ENCODE measurements around the gene PLCB3.

PLCB3 gene

DNA sequence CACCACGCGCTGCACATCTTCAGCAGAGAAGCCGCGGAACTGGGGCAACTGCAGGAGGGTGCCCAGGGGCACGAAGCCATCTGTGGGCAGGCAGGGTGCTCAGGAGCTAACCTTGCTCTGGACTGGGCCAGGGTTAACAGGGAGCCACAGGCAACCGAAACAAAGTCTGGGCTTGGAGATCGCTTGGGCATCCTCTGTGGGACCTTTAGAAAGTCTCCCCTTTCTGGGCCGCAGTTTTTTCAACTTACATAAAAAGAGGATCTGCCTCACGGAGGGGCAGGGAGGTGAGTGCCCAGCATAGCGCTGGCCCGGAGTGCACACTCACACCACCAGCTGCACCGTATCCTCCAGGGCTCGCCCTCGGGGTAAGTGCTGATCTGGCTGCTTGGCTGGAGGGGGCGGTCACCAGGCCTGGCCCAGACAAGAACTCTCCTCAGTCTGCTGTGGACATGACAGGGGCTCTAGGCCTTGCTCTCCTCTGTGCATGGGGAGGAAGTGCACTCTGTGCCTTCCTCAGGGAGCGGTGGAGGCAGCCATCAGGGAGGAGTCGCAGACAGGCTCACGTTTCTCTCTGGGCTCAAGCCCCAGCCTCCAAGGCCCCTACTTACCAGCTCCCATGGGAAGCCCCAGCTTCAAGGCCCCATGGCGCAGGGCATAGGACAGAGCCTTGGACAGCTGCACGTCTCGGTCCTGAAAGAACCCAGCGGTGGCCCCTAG lies 26.3 kb upstream of the PLCB3 start:
- DNase-seq: no peak
- Histone ChIP-seq H3K4me3 (ENCODE audit: low read depth, low read length) (peak overlapping the region; percentile 73), H3K27me3 (no peaks in the 10 kb centered on the region), H3K4me1 (peaks cover 8% of the 10 kb centered on the region), H3K36me3 (no peaks in the 10 kb centered on the region), H3K9me3 (no peaks in the 10 kb centered on the region)
- TF ChIP-seq, protein P1, sequence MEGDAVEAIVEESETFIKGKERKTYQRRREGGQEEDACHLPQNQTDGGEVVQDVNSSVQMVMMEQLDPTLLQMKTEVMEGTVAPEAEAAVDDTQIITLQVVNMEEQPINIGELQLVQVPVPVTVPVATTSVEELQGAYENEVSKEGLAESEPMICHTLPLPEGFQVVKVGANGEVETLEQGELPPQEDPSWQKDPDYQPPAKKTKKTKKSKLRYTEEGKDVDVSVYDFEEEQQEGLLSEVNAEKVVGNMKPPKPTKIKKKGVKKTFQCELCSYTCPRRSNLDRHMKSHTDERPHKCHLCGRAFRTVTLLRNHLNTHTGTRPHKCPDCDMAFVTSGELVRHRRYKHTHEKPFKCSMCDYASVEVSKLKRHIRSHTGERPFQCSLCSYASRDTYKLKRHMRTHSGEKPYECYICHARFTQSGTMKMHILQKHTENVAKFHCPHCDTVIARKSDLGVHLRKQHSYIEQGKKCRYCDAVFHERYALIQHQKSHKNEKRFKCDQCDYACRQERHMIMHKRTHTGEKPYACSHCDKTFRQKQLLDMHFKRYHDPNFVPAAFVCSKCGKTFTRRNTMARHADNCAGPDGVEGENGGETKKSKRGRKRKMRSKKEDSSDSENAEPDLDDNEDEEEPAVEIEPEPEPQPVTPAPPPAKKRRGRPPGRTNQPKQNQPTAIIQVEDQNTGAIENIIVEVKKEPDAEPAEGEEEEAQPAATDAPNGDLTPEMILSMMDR (IDR thresholded peaks at IDR 0.05; ENCODE audit: low read depth, low read length): no peak

DNA sequence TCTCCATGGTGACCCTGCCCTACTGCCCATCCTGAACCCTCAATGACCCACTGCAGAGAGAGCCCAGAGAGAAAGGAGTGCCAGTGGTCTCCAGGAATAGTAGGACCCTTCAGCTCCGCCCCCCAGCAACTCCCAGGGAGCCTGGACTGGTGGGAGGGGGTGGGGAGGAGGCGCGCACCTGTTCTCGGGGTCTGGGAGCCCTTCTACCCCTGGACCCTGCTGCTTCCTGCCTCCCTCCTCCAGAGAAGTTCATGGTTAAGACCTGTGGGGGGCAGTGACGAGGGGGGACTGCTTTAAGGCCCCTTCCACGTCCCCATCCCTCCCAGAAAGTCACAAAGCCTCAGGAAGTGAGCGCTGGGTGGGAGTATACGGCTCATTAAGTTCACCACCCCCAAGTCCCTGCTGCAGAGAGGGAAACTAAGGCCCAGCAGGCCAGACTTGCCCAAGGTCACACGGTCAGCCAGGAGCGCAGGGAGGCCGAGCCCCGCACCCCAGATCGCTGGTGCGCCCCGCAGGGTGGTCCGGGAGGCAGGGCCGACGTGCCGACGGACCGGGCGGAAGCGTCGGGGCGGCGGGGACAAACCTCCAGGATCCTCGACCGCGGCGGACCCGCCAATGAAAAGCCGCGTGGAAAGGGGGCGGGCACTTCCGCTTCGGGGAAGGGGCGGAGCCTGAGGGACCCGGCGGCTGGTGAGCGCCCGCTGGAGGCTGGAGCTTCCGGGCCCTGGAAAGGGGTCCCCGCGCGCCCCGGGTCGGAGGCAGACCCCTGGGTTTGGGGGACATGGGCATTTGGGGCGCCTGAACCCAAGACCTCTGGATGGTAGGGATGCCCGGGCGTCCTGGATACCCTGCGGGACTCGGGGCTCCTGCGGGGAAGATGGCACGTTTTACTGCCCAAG lies 25.5 kb upstream of the PLCB3 start, which contains the start of the genes NUDT22 and TRPT1:
NUDT22 (plus strand) TSS at position 667 of the 899 bp plus-strand sequence. CDS start 379 bp downstream, outside the sequence.
TRPT1 (minus strand) TSS at position 579 of the 899 bp plus-strand sequence; CDS start at position 253, 326 bp downstream.
- peak; percentile 87 for DNase-seq

DNA sequence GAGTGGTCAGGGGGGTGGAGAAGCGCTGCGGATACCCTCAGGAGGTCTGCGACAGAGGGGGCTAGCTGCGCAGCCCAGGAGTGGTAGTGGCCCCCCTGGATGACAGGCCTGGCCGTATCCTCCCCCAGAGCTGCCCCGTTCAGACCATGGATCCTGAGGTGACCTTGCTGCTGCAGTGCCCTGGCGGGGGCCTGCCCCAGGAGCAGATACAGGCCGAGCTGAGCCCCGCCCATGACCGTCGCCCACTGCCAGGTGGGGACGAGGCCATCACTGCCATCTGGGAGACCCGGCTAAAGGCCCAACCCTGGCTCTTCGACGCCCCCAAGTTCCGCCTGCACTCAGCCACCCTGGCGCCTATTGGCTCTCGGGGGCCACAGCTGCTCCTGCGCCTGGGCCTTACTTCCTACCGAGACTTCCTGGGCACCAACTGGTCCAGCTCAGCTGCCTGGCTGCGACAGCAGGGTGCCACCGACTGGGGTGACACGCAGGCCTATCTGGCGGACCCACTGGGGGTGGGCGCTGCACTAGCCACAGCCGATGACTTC lies 24.8 kb upstream of the PLCB3 start:
- no peak for DNase-seq
- Histone ChIP-seq H3K9me3 (no peaks in the 10 kb centered on the region), H3K36me3 (no peaks in the 10 kb centered on the region), H3K27me3 (no peaks in the 10 kb centered on the region), H3K4me1 (peaks cover 8% of the 10 kb centered on the region), H3K4me3 (ENCODE audit: low read depth, low read length) (peak overlapping the region; percentile 73)
- TF ChIP-seq, protein P1 (IDR thresholded peaks at IDR 0.05; ENCODE audit: low read depth, low read length): no peak

More for the DNA sequence above, 25.5 kb upstream of the PLCB3 start, which contains the start of the genes NUDT22 and TRPT1:
- TF ChIP-seq, protein P1 (IDR thresholded peaks at IDR 0.05; ENCODE audit: low read depth, low read length): no peak
- H3K4me3 ChIP-seq (ENCODE audit: low read depth, low read length): peak within 1 kb of the TSS; percentile 73
- peaks cover 8% of the 10 kb centered on the region for H3K4me1 ChIP-seq
- H3K36me3 ChIP-seq: no peaks in the 10 kb centered on the region
- no peaks in the 10 kb centered on the region for H3K9me3 ChIP-seq
- H3K27me3 ChIP-seq: no peaks in the 10 kb centered on the region

GRCh38 chr11:64227405-64227956 lies 23.8 kb upstream of the PLCB3 start:
- TF ChIP-seq, protein P1 (IDR thresholded peaks at IDR 0.05; ENCODE audit: low read depth, low read length): no peak
- H3K27me3 ChIP-seq: no peaks in the 10 kb centered on the region
- no peaks in the 10 kb centered on the region for H3K9me3 ChIP-seq
- peaks cover 8% of the 10 kb centered on the region for H3K4me1 ChIP-seq
- H3K4me3 ChIP-seq (ENCODE audit: low read depth, low read length): peak overlapping the region; percentile 73; the same call in 1 of the 2 replicates
- no peak for DNase-seq
- H3K36me3 ChIP-seq: no peaks in the 10 kb centered on the region

DNA sequence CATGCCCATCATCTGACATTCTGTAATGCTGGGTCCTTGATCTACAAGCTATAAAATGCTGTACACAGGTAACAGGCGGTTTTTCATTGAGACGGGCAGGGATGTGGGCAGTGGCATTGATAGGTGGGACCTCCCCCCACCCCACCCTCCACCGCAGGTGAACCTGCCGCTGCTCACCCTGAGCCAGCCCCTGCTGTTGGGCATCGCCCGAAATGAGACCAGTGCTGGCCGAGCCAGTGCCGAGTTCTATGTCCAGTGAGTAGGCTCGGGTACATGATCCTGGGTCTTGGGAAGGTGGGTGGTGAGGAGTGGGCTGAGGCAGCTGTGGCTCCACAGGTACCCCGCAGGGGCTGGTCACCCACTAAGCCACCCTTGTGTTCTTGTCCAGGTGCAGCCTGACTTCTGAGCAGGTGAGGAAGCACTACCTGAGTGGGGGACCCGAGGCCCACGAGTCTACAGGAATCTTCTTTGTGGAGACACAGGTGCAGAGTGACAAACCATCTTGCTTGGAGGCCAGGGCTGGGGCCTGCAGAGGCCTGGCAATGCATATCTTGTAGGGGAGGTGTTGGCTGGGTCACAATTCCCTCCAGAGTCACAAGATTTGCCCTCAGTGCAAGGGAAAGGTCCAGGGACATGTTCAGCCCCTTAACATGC lies 22.1 kb upstream of the PLCB3 start:
- no peaks in the 10 kb centered on the region for H3K27me3 ChIP-seq
- TF ChIP-seq, protein P1 (IDR thresholded peaks at IDR 0.05; ENCODE audit: low read depth, low read length): no peak
- DNase-seq: no peak
- no peaks in the 10 kb centered on the region; the same call in 1 of the 2 replicates for H3K4me1 ChIP-seq
- no peaks in the 10 kb centered on the region for H3K36me3 ChIP-seq
- no peaks in the 10 kb centered on the region for H3K9me3 ChIP-seq
- no peak overlapping the region for H3K4me3 ChIP-seq (ENCODE audit: low read depth, low read length)

Data from BE2C (cell line).